Measurements from ENCODE around the gene ETS1.

Gene ETS1

GRCh38 chr11:128536506-128536905 is 50.9 kb downstream of the ETS1 start:
- no peak for DNase-seq (ENCODE audit: low read depth)
- no peak overlapping the region for H3K4me3 ChIP-seq (ENCODE audit: control insufficient read depth, low read depth, low read length)
- TF ChIP-seq, protein P1, sequence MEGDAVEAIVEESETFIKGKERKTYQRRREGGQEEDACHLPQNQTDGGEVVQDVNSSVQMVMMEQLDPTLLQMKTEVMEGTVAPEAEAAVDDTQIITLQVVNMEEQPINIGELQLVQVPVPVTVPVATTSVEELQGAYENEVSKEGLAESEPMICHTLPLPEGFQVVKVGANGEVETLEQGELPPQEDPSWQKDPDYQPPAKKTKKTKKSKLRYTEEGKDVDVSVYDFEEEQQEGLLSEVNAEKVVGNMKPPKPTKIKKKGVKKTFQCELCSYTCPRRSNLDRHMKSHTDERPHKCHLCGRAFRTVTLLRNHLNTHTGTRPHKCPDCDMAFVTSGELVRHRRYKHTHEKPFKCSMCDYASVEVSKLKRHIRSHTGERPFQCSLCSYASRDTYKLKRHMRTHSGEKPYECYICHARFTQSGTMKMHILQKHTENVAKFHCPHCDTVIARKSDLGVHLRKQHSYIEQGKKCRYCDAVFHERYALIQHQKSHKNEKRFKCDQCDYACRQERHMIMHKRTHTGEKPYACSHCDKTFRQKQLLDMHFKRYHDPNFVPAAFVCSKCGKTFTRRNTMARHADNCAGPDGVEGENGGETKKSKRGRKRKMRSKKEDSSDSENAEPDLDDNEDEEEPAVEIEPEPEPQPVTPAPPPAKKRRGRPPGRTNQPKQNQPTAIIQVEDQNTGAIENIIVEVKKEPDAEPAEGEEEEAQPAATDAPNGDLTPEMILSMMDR (IDR thresholded peaks at IDR 0.05; ENCODE audit: control insufficient read depth, insufficient read depth, low read depth, low read length, missing control alignments): no peak

DNA sequence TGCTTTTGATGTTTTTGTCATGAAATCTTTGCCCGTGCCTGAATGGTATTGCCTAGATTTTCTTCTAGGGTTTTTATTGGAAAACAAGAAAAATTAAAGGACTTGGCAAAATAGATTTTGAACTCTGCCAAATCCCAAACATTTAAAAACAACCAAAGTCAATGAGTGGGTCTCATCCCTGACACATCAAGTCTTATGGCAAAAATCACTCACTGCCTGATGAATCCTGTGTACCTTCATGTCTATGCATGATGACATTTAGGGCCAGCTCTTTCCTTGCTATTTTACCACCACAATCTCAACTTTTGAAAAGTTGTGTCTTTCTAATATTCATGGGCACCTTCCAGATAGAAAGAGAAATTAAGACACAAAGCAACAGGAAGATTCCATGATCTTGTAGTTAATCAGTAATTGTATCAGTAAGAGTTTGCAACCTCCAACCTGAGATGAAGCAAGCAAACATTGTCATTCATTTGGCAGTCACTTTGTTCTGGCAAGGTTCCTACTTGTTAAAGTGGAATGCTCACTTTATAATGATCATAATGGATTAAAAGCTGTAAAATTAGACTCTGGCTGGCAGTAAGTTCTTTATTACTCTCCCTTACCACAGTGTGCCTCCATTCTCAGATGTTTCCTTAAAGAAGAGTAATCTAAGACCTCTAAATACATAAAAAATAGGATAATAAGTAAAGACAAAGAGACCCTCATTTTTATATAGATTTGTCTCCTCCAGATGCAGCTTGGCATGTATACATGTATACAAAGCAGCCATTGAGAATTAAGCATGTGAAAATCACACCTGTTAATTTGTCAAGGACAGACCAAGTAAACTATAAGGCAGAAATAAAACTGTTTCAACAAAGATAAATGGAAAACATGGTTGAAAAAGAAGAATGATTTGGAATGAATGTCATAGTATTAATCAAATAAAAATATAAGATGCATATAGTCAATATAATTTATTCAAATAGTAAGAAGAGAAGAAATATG is 51.6 kb downstream of the ETS1 start:
- TF ChIP-seq, protein P1 (IDR thresholded peaks at IDR 0.05; ENCODE audit: control insufficient read depth, insufficient read depth, low read depth, low read length, missing control alignments): no peak
- H3K4me3 ChIP-seq (ENCODE audit: control insufficient read depth, low read depth, low read length): no peak overlapping the region
- no peak for DNase-seq (ENCODE audit: low read depth)

DNA sequence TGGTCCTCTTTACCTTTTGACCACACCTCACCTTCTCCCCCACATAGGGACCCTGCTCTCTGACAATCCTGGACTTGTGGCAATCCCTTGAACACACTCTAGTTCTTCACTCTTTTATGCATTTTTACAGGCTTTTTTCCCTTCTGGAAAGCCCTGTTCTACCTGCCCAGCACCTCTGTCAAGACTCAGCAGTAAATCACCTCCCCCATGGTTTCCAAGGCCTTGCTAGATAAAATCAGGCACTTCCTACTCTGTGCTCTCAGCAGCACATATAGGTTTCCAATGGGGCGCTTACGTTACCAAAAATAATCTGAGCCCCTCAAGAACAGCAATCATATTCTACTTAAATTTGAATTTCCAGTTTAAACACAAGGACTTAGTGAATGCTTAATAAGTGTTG is 53.9 kb downstream of the ETS1 start:
- H3K4me3 ChIP-seq (ENCODE audit: control insufficient read depth, low read depth, low read length): no peak overlapping the region
- TF ChIP-seq, protein P1 (IDR thresholded peaks at IDR 0.05; ENCODE audit: control insufficient read depth, insufficient read depth, low read depth, low read length, missing control alignments): no peak

DNA sequence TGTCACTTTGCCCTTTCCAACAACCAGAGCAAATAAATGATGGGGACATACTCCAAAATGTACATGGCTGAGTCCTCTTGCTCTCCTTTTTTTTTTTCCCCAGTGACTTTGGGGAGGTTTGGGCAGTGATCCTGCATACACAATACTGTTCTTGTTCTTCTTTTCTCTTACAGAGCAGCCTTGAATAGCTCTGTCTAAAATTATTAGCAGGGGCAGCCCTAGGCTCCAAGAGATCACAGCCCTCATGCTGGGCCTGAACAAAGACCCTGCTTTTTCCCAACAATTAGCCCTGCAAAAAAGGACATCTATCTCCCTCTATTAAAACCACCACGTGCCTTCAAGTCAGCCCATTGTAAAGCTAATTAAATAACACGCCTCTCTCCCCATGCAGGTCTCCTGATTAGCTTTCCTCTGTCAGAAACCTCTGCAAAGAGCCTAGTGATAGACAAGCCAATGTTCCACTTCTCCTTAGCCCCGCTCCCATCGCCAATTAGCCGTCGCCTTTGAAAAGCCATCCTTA is 54.7 kb downstream of the ETS1 start:
- no peak overlapping the region for H3K4me3 ChIP-seq (ENCODE audit: control insufficient read depth, low read depth, low read length)
- TF ChIP-seq, protein P1 (IDR thresholded peaks at IDR 0.05; ENCODE audit: control insufficient read depth, insufficient read depth, low read depth, low read length, missing control alignments): no peak
- no peak for DNase-seq (ENCODE audit: low read depth)

More for the DNA sequence above, 53.9 kb downstream of the ETS1 start:
- no peak for DNase-seq (ENCODE audit: low read depth)

DNA sequence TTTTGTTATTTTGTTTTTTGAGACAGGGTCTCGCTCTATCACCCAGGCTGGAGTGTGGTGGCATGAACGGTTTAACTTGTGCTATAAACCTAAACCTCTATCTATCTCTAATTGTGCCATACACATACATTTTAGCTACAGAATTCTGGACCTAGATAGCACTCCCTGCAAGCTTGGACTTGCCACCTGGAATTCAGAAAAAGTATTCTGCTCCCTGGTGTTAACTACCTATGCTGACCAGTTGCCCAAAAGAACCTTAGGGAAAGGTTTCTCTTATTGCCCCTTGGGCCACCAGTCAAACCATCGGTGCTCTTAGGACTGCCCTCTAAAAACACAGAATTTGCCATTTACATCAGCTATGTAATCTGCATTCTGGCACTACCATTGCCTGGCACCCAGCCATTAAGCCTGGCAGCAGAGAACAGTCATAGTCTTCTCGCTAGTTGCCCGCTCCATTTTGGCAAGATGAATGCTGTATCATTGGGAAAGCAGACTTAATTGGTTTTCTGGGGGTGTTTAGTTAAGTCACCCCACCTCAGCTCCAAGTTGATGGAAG is 55.3 kb downstream of the ETS1 start:
- TF ChIP-seq, protein P1 (IDR thresholded peaks at IDR 0.05; ENCODE audit: control insufficient read depth, insufficient read depth, low read depth, low read length, missing control alignments): no peak
- no peak for DNase-seq (ENCODE audit: low read depth)
- no peak overlapping the region for H3K4me3 ChIP-seq (ENCODE audit: control insufficient read depth, low read depth, low read length)

DNA sequence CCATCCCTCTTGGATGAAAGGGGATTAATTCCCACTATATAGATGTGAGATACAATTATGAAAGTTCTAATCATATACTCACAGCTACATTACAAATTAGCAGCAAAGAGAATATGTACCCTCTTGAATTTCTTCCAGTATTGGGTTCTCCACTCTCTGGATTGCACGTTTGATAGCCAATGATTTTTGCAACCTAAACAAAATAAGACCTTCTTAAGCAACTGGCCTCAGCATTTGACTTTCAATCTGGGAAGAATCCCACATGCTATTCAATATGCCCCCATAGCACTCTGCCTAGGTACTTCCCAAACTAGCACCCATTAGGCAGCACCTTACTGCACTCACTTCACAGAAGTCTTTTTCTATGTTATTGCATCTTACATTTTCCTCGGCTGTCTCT is 55.8 kb downstream of the ETS1 start:
- H3K4me3 ChIP-seq (ENCODE audit: control insufficient read depth, low read depth, low read length): no peak overlapping the region
- DNase-seq (ENCODE audit: low read depth): no peak
- TF ChIP-seq, protein P1 (IDR thresholded peaks at IDR 0.05; ENCODE audit: control insufficient read depth, insufficient read depth, low read depth, low read length, missing control alignments): no peak
